SU-DHL-6 (cell line): ENCODE results near the gene CUX1.

Source experiments
- EZH2phosphoT487 ChIP-seq: fragments of 200-600 bp; sonication (generic), shearing (Covaris generic); conservative IDR thresholded peaks from 2 replicates; pipeline ENCODE4 v1.6.1; 2018; ENCODE audit warnings: mild to moderate bottlenecking, antibody characterized with exemption, low read length, moderate library complexity, mixed read lengths
- TF ChIP-seq, protein P1 (sequence below): fragments of 200-600 bp; sonication (generic); IDR thresholded peaks from one replicate; pipeline ENCODE4 v1.5.1; 2017; ENCODE audit warnings: antibody characterized with exemption, mild to moderate bottlenecking, low read length, moderate library complexity; ENCODE audit not compliant: insufficient read depth, poor library complexity, severe bottlenecking

DNA sequence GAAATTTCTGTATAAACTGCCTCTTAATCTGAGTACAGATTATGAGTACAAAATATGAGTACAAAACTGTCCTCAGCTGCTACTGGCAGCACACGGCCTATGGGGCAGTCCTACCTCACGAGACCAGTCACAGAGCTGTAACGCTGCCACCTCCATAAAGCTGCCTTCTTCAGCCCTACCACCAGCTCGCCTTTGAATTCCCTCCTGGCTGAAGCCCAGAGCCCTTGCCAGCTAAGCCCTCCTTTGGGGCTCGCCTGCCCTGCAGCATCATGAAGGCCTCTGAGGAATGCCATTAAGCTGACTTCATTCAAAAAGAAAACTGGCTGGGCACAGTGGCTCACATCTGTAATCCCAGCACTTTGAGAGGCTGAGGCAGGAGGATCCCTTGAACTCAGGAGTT is 289.2 kb downstream of the CUX1 start:
- TF ChIP-seq, protein P1, sequence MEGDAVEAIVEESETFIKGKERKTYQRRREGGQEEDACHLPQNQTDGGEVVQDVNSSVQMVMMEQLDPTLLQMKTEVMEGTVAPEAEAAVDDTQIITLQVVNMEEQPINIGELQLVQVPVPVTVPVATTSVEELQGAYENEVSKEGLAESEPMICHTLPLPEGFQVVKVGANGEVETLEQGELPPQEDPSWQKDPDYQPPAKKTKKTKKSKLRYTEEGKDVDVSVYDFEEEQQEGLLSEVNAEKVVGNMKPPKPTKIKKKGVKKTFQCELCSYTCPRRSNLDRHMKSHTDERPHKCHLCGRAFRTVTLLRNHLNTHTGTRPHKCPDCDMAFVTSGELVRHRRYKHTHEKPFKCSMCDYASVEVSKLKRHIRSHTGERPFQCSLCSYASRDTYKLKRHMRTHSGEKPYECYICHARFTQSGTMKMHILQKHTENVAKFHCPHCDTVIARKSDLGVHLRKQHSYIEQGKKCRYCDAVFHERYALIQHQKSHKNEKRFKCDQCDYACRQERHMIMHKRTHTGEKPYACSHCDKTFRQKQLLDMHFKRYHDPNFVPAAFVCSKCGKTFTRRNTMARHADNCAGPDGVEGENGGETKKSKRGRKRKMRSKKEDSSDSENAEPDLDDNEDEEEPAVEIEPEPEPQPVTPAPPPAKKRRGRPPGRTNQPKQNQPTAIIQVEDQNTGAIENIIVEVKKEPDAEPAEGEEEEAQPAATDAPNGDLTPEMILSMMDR: no peak
- no peak for TF ChIP-seq EZH2phosphoT487
